GM10847 (cell line): ENCODE data around the gene CRTC3.

Source experiments
- POLR2A ChIP-seq: IDR thresholded peaks from 2 replicates; pipeline ENCODE4 v1.6.1; 2011; ENCODE audit not compliant: insufficient read length; ENCODE audit errors: extremely low read depth

The CRTC3 gene

GRCh38 chr15:90512981-90513380 lies 16.7 kb upstream of the CRTC3 start:
- TF ChIP-seq POLR2A, result no peak

- no peak for TF ChIP-seq POLR2A
Measured at GRCh38 chr15:90513448-90513847, 16.3 kb upstream of the CRTC3 start.

- no peak for TF ChIP-seq POLR2A
Measured at GRCh38 chr15:90519688-90520087, 10.0 kb upstream of the CRTC3 start.

- no peak for TF ChIP-seq POLR2A
Measured at GRCh38 chr15:90520365-90520764, 9.4 kb upstream of the CRTC3 start.

- TF ChIP-seq POLR2A, result no peak
Measured at GRCh38 chr15:90523373-90523772, 6.3 kb upstream of the CRTC3 start.

- TF ChIP-seq POLR2A, result no peak
Measured at GRCh38 chr15:90529011-90529370, 732 bp upstream of the CRTC3 start.

GRCh38 chr15:90530250-90531051 lies 728 bp downstream of the CRTC3 start:
- no peak for TF ChIP-seq POLR2A

- no peak for TF ChIP-seq POLR2A
Measured at GRCh38 chr15:90531147-90531546, 1.4 kb downstream of the CRTC3 start.

GRCh38 chr15:90535254-90535653 lies 5.5 kb downstream of the CRTC3 start:
- no peak for TF ChIP-seq POLR2A

- no peak for TF ChIP-seq POLR2A
Measured at GRCh38 chr15:90539789-90540188, 10.1 kb downstream of the CRTC3 start.

GRCh38 chr15:90540768-90541167 lies 11.0 kb downstream of the CRTC3 start:
- no peak for TF ChIP-seq POLR2A

GRCh38 chr15:90545095-90545494 lies 15.4 kb downstream of the CRTC3 start:
- TF ChIP-seq POLR2A, result no peak

GRCh38 chr15:90547540-90547939 lies 17.8 kb downstream of the CRTC3 start:
- TF ChIP-seq POLR2A, result no peak

- TF ChIP-seq POLR2A, result no peak
Measured at GRCh38 chr15:90550919-90551318, 21.2 kb downstream of the CRTC3 start.

- no peak for TF ChIP-seq POLR2A
Measured at GRCh38 chr15:90552162-90552928, 22.6 kb downstream of the CRTC3 start.

GRCh38 chr15:90552929-90553211 lies 23.1 kb downstream of the CRTC3 start:
- TF ChIP-seq POLR2A, result no peak
